HTR-8/SVneo (cell line): Measurements from ENCODE around the gene ZXDC.

Experiments used
- DNase-seq: peaks from one replicate; pipeline ENCODE4 v3.0.0; 2011; ENCODE audit warnings: low spot score, mixed read lengths; ENCODE audit not compliant: insufficient read length
- FAIRE-seq: peaks from 2 replicates; lab custom pipeline; 2011; peaks lifted over from hg19 to GRCh38; lab: Jason Lieb, UNC

Gene ZXDC

GRCh38 chr3:126491221-126492013 lies 15.7 kb upstream of the ZXDC start:
- DNase-seq (no peak), FAIRE-seq (no peak)

GRCh38 chr3:126490619-126491018 lies 14.9 kb upstream of the ZXDC start:
- FAIRE-seq = no peak
- no peak for DNase-seq

- DNase-seq (no peak), FAIRE-seq (no peak)
Observed at GRCh38 chr3:126488886-126489569, 13.3 kb upstream of the ZXDC start.

GRCh38 chr3:126488185-126488584 lies 12.5 kb upstream of the ZXDC start:
- FAIRE-seq (no peak), DNase-seq (no peak)

- FAIRE-seq (no peak), DNase-seq (peak; percentile 56)
Observed at GRCh38 chr3:126487151-126487771, 11.6 kb upstream of the ZXDC start.

GRCh38 chr3:126486360-126486847 lies 10.7 kb upstream of the ZXDC start:
- FAIRE-seq = peak; percentile 16

GRCh38 chr3:126485956-126486355 lies 10.3 kb upstream of the ZXDC start:
- FAIRE-seq (peak; percentile 16), DNase-seq (no peak)

More at GRCh38 chr3:126486360-126486847, 10.7 kb upstream of the ZXDC start:
- DNase-seq = no peak

GRCh38 chr3:126485176-126485897 lies 9.6 kb upstream of the ZXDC start:
- no peak for FAIRE-seq
- DNase-seq = no peak

GRCh38 chr3:126484662-126485061 lies 9.0 kb upstream of the ZXDC start:
- DNase-seq = no peak
- FAIRE-seq = no peak

GRCh38 chr3:126484148-126484547 lies 8.5 kb upstream of the ZXDC start:
- DNase-seq (no peak), FAIRE-seq (no peak)

- no peak for DNase-seq
- no peak for FAIRE-seq
Observed at GRCh38 chr3:126483321-126483761, 7.7 kb upstream of the ZXDC start.

GRCh38 chr3:126482503-126483255 lies 7.0 kb upstream of the ZXDC start:
- no peak for FAIRE-seq

GRCh38 chr3:126481808-126482502 lies 6.3 kb upstream of the ZXDC start:
- FAIRE-seq = no peak

More at GRCh38 chr3:126482503-126483255, 7.0 kb upstream of the ZXDC start:
- no peak for DNase-seq

GRCh38 chr3:126480861-126481260 lies 5.2 kb upstream of the ZXDC start:
- DNase-seq (no peak), FAIRE-seq (no peak)

More at GRCh38 chr3:126481808-126482502, 6.3 kb upstream of the ZXDC start:
- DNase-seq = no peak

- FAIRE-seq (no peak), DNase-seq (no peak)
Observed at GRCh38 chr3:126480206-126480605, 4.5 kb upstream of the ZXDC start.

GRCh38 chr3:126479642-126480041 lies 4.0 kb upstream of the ZXDC start:
- DNase-seq (no peak), FAIRE-seq (no peak)

- no peak for DNase-seq
- no peak for FAIRE-seq
Observed at GRCh38 chr3:126478581-126479310, 3.1 kb upstream of the ZXDC start.

- no peak for FAIRE-seq
- no peak for DNase-seq
Observed at GRCh38 chr3:126477061-126477380, 1.3 kb upstream of the ZXDC start.
